HG03095 (cell line): ENCODE results near the gene LPCAT1.
A peak's percentile ranks its signal among the peaks of the same experiment; 100 is the strongest.
"Not testable (repeated sequence)": the region's sequence is repeated elsewhere in the genome, so short reads cannot be mapped to it uniquely, and the experiment has no call there.

Source experiments
- ATAC-seq: cut with Tn5 transposase; IDR thresholded peaks from one replicate; pipeline ENCODE4 v1.9.1; 2021; ENCODE audit warnings: moderate library complexity; ENCODE audit not compliant: unreplicated experiment

LPCAT1 gene

GRCh38 chr5:1510151-1510561 is 13.6 kb downstream of the LPCAT1 start:
- ATAC-seq = no peak

DNA sequence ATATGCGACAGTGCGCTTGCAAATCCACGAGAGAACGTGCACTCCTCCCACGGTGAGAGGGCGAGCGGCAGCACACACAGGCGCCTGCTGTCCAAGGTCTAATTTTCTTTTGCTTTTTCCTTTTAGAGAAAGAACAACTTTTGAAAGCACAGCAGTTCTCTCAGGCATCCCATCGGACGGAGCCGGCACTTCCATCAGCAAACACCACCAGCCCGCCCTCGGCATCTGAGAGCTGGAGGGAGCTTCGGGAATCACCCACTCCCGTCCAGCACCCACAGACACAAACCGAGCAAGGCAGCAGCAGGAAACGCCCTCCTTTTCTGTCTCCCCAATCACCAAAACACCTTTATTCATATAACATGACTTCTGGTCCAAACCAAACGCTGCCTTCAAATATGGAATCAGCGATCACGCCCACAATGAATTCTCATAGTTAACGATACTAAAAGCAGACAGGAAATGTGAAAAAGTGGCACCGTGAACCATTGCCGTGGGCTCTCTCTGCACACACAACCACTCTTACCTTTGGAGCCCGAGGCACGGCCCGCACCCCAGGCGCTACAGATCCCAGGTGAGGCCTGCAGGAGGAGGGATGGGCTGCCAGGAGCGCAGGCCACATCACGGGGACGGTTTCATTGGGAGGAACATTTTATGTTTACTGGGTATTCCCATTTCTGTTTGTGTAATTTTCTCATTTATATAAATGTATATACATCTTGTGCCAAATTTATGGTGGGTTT is 14.2 kb downstream of the LPCAT1 start:
- no peak for ATAC-seq

- no peak for ATAC-seq
These were observed 15.0 kb downstream of the LPCAT1 start for GRCh38 chr5:1508659-1509290.

DNA sequence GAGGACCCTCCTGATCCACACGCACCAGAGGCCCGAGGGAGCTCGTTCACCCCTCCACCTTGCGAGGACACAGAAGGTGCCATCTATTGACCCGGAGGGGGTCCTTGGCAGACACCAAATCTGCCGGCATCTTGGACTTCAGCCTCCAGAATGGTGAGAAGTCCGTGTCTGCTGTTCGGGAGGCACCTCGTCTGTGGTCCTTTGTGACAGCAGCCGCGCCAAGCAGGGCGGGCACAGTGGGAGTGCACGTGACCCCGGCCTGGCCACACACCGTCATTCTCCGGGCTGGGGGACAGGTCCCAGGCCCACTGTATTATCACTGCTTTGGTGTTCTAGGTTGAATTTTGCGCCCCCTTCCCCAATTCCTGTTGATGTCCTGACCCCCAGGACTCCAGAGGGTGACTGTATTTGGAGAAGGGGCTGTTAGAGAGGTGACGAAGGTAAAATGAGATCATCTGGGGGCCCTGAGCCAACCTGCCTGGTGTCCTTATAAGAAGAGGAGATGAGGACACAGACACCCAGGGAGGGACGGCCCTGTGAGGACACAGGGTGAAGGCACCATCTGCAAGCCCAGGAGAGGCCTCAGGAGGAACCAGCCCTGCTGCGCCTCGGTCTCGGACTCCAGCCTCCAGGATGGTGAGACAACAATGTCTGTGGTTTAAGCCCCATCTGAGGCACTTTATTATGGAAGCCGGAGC is 15.7 kb downstream of the LPCAT1 start:
- no peak for ATAC-seq

DNA sequence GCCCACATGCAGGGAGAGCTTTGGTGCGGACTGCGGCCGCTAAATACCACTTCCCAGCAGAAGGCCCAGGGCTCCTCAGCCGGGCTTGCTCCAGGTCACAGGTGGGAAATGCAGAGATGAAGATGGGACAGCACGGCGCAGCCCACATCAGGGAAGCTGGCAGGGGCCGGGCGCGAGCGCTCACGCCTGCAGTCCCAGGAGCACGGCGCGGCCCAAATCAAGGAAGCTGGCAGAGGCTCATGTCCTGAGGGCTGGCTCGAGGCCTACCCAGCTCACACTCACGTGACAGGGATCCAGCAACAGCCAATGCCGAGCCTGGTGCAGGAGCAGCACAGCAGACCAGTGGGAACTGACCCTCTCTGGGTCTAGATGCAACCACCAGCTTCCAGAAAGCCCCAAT is 16.3 kb downstream of the LPCAT1 start:
- no peak for ATAC-seq

DNA sequence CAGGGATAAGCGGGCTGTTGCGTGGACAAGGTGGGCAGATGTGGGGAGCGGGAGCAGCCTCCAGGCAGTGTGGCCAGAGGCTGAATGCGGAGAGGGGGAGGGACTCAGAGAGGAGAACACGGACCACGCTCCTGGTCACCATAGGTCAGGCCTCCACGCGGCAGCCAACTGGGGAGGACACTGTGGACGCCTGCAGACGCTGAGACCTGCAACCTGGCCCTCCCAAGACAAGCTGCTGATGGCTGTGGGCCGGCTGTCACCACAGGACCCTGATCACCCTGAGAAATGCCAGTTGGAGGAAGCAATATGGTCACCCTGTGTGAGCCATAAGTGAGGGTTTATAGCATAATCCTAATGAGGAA is 16.8 kb downstream of the LPCAT1 start:
- no peak for ATAC-seq

DNA sequence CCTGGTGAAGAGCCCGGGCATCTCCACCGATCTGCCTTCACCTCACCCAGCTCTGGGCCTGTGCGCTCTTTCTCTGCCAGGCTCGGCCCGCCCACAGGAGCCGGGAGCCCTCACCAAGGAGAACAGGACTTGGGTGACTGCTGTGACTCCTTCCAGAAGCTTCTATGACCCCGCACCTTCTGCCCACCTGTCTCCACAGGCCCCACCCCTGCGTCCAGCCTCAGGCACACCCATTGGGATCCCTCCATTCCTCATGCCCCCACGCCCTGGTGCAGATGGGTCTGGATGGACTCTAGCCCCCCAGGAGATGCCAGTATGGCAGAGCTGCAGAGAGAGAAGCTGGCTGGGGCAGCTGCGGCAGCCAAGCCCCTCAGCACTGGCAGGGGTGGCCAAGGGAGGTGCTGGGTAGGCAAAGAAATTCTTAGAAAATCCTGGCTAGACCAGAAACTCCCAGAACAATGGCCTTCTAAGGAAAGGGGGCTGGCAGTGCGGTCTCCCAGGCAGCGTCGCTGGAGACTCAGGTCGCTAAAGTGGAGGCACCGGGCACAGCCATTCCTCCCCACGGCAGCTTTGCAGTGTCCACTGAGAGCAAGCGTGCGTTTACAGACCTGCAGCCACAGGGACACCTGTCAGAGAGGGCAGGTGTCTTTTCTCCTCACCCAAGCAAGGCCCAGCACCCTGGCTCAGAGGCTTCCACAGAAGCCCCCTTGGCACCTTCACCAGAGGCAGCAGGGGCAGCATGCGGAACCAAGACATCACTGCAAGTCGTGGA is 17.3 kb downstream of the LPCAT1 start:
- ATAC-seq = no peak

GRCh38 chr5:1505506-1506241 is 18.1 kb downstream of the LPCAT1 start:
- ATAC-seq = no peak

- ATAC-seq = not testable (repeated sequence)
These were observed 18.7 kb downstream of the LPCAT1 start for GRCh38 chr5:1505089-1505488.

- no peak for ATAC-seq
These were observed 19.1 kb downstream of the LPCAT1 start for GRCh38 chr5:1504617-1505016.

- no peak for ATAC-seq
These were observed 19.6 kb downstream of the LPCAT1 start for GRCh38 chr5:1504069-1504595.

DNA sequence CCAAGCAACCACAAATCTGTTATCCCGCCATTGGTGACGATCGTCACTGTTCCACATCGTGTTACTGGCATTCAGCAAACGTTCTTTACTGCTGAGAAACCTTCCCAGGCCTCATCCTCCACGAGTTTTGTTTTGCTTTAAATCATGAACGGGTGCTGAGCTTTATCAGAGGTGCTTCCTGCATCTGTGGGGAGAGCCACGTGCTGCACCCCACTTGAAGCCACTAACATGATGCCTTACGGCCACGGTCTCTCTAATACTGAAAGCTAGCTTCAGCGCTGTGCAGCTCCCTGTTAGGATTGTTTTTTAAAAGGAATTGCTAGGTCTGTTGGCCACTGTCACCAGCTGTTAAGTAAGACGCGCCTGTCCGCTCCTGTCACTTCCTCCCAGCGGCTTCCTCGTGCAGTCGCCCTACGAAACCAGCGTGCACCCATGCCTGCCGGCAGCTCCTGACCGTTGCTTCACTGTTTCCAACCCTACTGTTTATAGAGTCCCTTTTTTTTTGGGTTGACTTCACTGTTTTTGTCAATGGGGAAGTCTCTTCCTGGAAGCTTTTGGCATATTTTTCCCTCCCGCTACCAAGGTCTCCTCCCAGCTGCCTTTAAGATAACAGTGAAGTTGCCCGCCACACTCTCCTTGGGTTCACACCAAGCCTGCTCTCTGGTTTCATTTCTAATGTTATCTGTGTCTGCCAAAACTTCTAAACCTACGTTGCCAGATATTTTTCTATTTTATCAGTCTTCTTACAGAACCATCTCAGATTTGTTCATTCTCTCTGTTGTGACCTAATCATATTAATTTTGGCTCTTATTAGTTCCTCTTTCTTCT is 20.3 kb downstream of the LPCAT1 start:
- ATAC-seq = peak; percentile 17

DNA sequence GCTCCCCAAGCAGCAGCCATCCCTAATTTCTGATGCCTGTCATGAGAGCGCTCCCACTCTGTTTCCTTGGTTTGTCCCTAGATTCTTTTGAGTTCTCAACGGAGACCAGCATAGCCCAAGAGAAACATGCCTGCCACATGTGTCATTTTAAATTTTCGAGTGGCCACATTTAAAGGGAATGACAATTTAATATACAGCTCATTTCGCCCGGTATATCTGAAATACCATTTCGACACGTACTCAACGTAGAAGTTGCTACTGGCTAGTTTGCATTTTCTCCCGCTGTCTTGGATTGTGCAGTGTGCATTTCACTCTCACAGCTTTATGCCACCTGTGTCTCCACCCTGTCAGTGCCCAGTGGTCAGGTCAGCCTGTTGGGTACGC is 21.0 kb downstream of the LPCAT1 start:
- no peak for ATAC-seq

- peak; percentile 18 for ATAC-seq
These were observed 21.6 kb downstream of the LPCAT1 start for GRCh38 chr5:1502046-1502736.

- ATAC-seq = no peak
These were observed 22.3 kb downstream of the LPCAT1 start for GRCh38 chr5:1501372-1502045.

GRCh38 chr5:1500411-1501091 is 23.2 kb downstream of the LPCAT1 start:
- no peak for ATAC-seq

GRCh38 chr5:1499851-1500250 is 23.9 kb downstream of the LPCAT1 start:
- ATAC-seq = no peak
